Osteoblast (primary cell): Measurements from ENCODE around the gene SORBS2. TPM values are rescaled to one million over a fixed set of nuclear protein-coding genes. Genes with fewer than 3 reads are reported as not detected.
A peak's percentile ranks its signal among the peaks of the same experiment; 100 is the strongest.

Experiments used
- DNase-seq: peaks from one replicate; pipeline ENCODE4 v3.0.0; 2011; ENCODE audit warnings: low spot score, mixed read lengths; ENCODE audit not compliant: insufficient read length; ENCODE audit errors: missing footprints
- H2AFZ ChIP-seq: 2 replicates; pipeline ENCODE4 v1.6.0; 2011; ENCODE audit warnings: mild to moderate bottlenecking, low read length
- H3K27ac ChIP-seq: 2 replicates; pipeline ENCODE4 v1.5.1; 2011; ENCODE audit warnings: mild to moderate bottlenecking, low read depth, low read length, moderate library complexity
- H3K27me3 ChIP-seq: 2 replicates; pipeline ENCODE4 v1.6.0; 2012; ENCODE audit warnings: mild to moderate bottlenecking, control low read depth, inconsistent platforms, low read length, moderate library complexity; ENCODE audit not compliant: insufficient read depth
- H3K36me3 ChIP-seq: 2 replicates; pipeline ENCODE4 v1.5.1; 2011; ENCODE audit warnings: mild to moderate bottlenecking, low read length, control low read depth, moderate library complexity; ENCODE audit not compliant: insufficient read depth
- H3K4me1 ChIP-seq: 2 replicates; pipeline ENCODE4 v1.5.1; 2011; ENCODE audit warnings: mild to moderate bottlenecking, low read length, control low read depth, moderate library complexity; ENCODE audit not compliant: insufficient read depth
- H3K4me2 ChIP-seq: 2 replicates; pipeline ENCODE4 v1.6.0; 2011; ENCODE audit warnings: mild to moderate bottlenecking, low read length; ENCODE audit not compliant: insufficient read depth
- H3K4me3 ChIP-seq: fragments of 200-600 bp; sonication (generic); 3 replicates; pipeline ENCODE4 v1.5.1; 2012; ENCODE audit warnings: mild to moderate bottlenecking, low read length, inconsistent platforms; ENCODE audit not compliant: insufficient read depth
- H3K79me2 ChIP-seq: 2 replicates; pipeline ENCODE4 v1.6.0; 2012; ENCODE audit warnings: mild to moderate bottlenecking, low read length, control low read depth, inconsistent platforms; ENCODE audit not compliant: insufficient read depth
- H3K9me3 ChIP-seq: 2 replicates; pipeline ENCODE4 v1.5.1; 2011; ENCODE audit warnings: low read depth, low read length, control low read depth
- H4K20me1 ChIP-seq: 2 replicates; pipeline ENCODE4 v1.6.0; 2012; ENCODE audit warnings: mild to moderate bottlenecking, low read length, control low read depth; ENCODE audit not compliant: insufficient read depth
- CTCF ChIP-seq: IDR thresholded peaks from 2 replicates; pipeline ENCODE4 v1.5.1; 2011; ENCODE audit warnings: mild to moderate bottlenecking, low read depth, low read length, moderate library complexity; ENCODE audit errors: extremely low read depth
- total RNA-seq: library from RNA; depleted of rRNA; stranded (reverse); fragments of >200 nt; gene quantifications from 2 replicates; pipeline ENCODE4 v1.2.3, GENCODE V29; 2012

SORBS2 gene
- total RNA-seq, 1 donor = 85.0 TPM

- no peak for DNase-seq
- H3K9me3 ChIP-seq = no peaks in the 10 kb centered on the region
- no peaks in the 10 kb centered on the region for H4K20me1 ChIP-seq
- no peak overlapping the region for H3K4me2 ChIP-seq
- no peak overlapping the region for H3K27ac ChIP-seq
- no peak overlapping the region for H3K4me3 ChIP-seq
- no peaks in the 10 kb centered on the region for H3K4me1 ChIP-seq
- no peaks in the 10 kb centered on the region for H3K79me2 ChIP-seq
- H2AFZ ChIP-seq = no peak overlapping the region
- no peaks in the 10 kb centered on the region for H3K27me3 ChIP-seq
- TF ChIP-seq CTCF = no peak
- peaks cover 8% of the 10 kb centered on the region for H3K36me3 ChIP-seq
These were observed 147.5 kb downstream of the SORBS2 start for GRCh38 chr4:185664481-185664880.

- Histone ChIP-seq H3K36me3 (peaks cover 8% of the 10 kb centered on the region), H3K9me3 (no peaks in the 10 kb centered on the region), H3K79me2 (no peaks in the 10 kb centered on the region), H3K27me3 (no peaks in the 10 kb centered on the region), H3K27ac (no peak overlapping the region), H3K4me3 (no peak overlapping the region), H3K4me2 (no peak overlapping the region), H3K4me1 (peaks cover 8% of the 10 kb centered on the region), H4K20me1 (no peaks in the 10 kb centered on the region), H2AFZ (no peak overlapping the region)
- no peak for TF ChIP-seq CTCF
- DNase-seq = no peak
These were observed 149.8 kb downstream of the SORBS2 start for GRCh38 chr4:185662030-185662778.

- H3K9me3 ChIP-seq = no peaks in the 10 kb centered on the region
- H3K36me3 ChIP-seq = peaks cover 4% of the 10 kb centered on the region
- H2AFZ ChIP-seq = no peak overlapping the region
- no peak overlapping the region for H3K27ac ChIP-seq
- H3K4me2 ChIP-seq = no peak overlapping the region
- H3K27me3 ChIP-seq = no peaks in the 10 kb centered on the region
- no peak for DNase-seq
- no peak overlapping the region for H3K4me3 ChIP-seq
- H3K4me1 ChIP-seq = peaks cover 18% of the 10 kb centered on the region
- no peaks in the 10 kb centered on the region for H4K20me1 ChIP-seq
- H3K79me2 ChIP-seq = no peaks in the 10 kb centered on the region
- TF ChIP-seq CTCF = no peak
These were observed 151.7 kb downstream of the SORBS2 start for GRCh38 chr4:185660340-185660739.

- peak overlapping the region; percentile 69 for H3K27ac ChIP-seq
These were observed 154.3 kb downstream of the SORBS2 start for GRCh38 chr4:185657699-185658098.

More at GRCh38 chr4:185657699-185658098, 154.3 kb downstream of the SORBS2 start:
- H3K4me1 ChIP-seq = peaks cover 18% of the 10 kb centered on the region
- peaks cover 6% of the 10 kb centered on the region for H3K36me3 ChIP-seq
- H3K27me3 ChIP-seq = no peaks in the 10 kb centered on the region
- no peaks in the 10 kb centered on the region for H3K79me2 ChIP-seq
- peak overlapping the region; percentile 69 for H3K4me3 ChIP-seq
- H3K9me3 ChIP-seq = no peaks in the 10 kb centered on the region
- H3K4me2 ChIP-seq = peak overlapping the region; percentile 90
- H2AFZ ChIP-seq = peak overlapping the region; percentile 79
- H4K20me1 ChIP-seq = no peaks in the 10 kb centered on the region
- TF ChIP-seq CTCF = no peak
- no peak for DNase-seq
